Keratinocyte (primary cell): ENCODE results near the gene DYNC2I2. TPM values are rescaled to one million over a fixed set of nuclear protein-coding genes. Genes with fewer than 3 reads are reported as not detected.
"Not testable (repeated sequence)": the region's sequence is repeated elsewhere in the genome, so short reads cannot be mapped to it uniquely, and the experiment has no call there.

Source experiments
- DNase-seq: peaks from one replicate; pipeline ENCODE4 v3.0.0-alpha.2; 2011; ENCODE audit warnings: low read depth, missing footprints, low spot score
- FAIRE-seq: peaks from 2 replicates; lab custom pipeline; 2011; peaks lifted over from hg19 to GRCh38; lab: Jason Lieb, UNC
- H2AFZ ChIP-seq: 2 replicates; pipeline ENCODE4 v1.6.0; 2012; ENCODE audit warnings: low read length, control low read depth, inconsistent platforms; ENCODE audit not compliant: control insufficient read depth
- H3K27ac ChIP-seq: 2 replicates; pipeline ENCODE4 v1.5.1; 2011; ENCODE audit warnings: low read length; ENCODE audit not compliant: control insufficient read depth, insufficient read depth
- H3K27me3 ChIP-seq: 3 replicates; pipeline ENCODE4 v1.6.0; 2011; ENCODE audit warnings: low read length; ENCODE audit not compliant: control insufficient read depth, insufficient read depth; ENCODE audit errors: extremely low read depth
- H3K36me3 ChIP-seq, 2 experiments: 2 replicates in 1 of 2; 3 replicates in 1 of 2; pipeline ENCODE4 v1.5.1; 2011; ENCODE audit warnings: low read length in 2 of 2, mild to moderate bottlenecking in 1 of 2; ENCODE audit not compliant: control insufficient read depth in 2 of 2, insufficient read depth in 2 of 2; ENCODE audit errors: extremely low read depth in 1 of 2
- H3K4me1 ChIP-seq: 3 replicates; pipeline ENCODE4 v1.5.1; 2011; ENCODE audit warnings: low read length; ENCODE audit not compliant: control insufficient read depth, insufficient read depth; ENCODE audit errors: extremely low read depth
- H3K4me2 ChIP-seq: 3 replicates; pipeline ENCODE4 v1.6.0; 2011; ENCODE audit warnings: low read depth, low read length; ENCODE audit not compliant: control insufficient read depth, insufficient read depth; ENCODE audit errors: extremely low read depth
- H3K4me3 ChIP-seq, 3 experiments: fragments of 200-600 bp in 1 of 3; sonication (generic) in 1 of 3; 2 replicates in 2 of 3; 3 replicates in 1 of 3; pipeline ENCODE4 v1.5.1; 2011 to 2016; ENCODE audit warnings: low read length in 3 of 3, mild to moderate bottlenecking in 3 of 3, control low read depth in 2 of 3, inconsistent platforms in 1 of 3, low read depth in 1 of 3, mixed read lengths in 1 of 3, mixed run types in 1 of 3, moderate library complexity in 1 of 3; ENCODE audit not compliant: control insufficient read depth in 2 of 3, insufficient read depth in 2 of 3; ENCODE audit errors: extremely low read depth in 1 of 3
- H3K79me2 ChIP-seq: 2 replicates; pipeline ENCODE4 v1.6.0; 2012; ENCODE audit warnings: low read length; ENCODE audit not compliant: control insufficient read depth, insufficient read depth
- H3K9ac ChIP-seq: 3 replicates; pipeline ENCODE4 v1.6.0; 2011; ENCODE audit warnings: low read length; ENCODE audit not compliant: control insufficient read depth, insufficient read depth; ENCODE audit errors: extremely low read depth
- H3K9me1 ChIP-seq: 3 replicates; pipeline ENCODE4 v1.6.0; 2011; ENCODE audit warnings: low read length; ENCODE audit not compliant: control insufficient read depth, insufficient read depth; ENCODE audit errors: extremely low read depth
- H3K9me3 ChIP-seq: 2 replicates; pipeline ENCODE4 v1.5.1; 2012; ENCODE audit warnings: low read depth, low read length; ENCODE audit not compliant: control insufficient read depth
- H4K20me1 ChIP-seq: 3 replicates; pipeline ENCODE4 v1.6.0; 2011; ENCODE audit warnings: low read length; ENCODE audit not compliant: control insufficient read depth, insufficient read depth; ENCODE audit errors: extremely low read depth
- EZH2 ChIP-seq: IDR thresholded peaks from one replicate; pipeline ENCODE4 v1.6.1; 2012; ENCODE audit warnings: inconsistent platforms, mild to moderate bottlenecking, low read length, moderate library complexity
- dilution Hi-C: fragments of 300-500 bp; cut with MboI; formaldehyde crosslinking; loops from one replicate; pipeline ENCODE4 v1.7.0; 2020; ENCODE audit warnings: low sequenced_read_pairs; ENCODE audit not compliant: extremely low pct_ligation_motif_present
- polyA plus RNA-seq, 5 experiments: library from polyadenylated mRNA; depleted of rRNA in 3 of 5; stranded (reverse) in 3 of 5; stranded (forward) in 1 of 5; unstranded in 1 of 5; fragments of >200 nt; gene quantifications; 1 replicate in 1 of 5; 2 replicates in 3 of 5; 3 replicates in 1 of 5; pipeline versions ENCODE4 v1.2.1 to v1.2.3, GENCODE V29; 2011 to 2012; ENCODE audit warnings: missing spikeins in 2 of 5, low read depth in 1 of 5, low replicate concordance in 1 of 5
- TF ChIP-seq, protein P1 (sequence below), 3 experiments: IDR thresholded peaks in 1 of 3; conservative IDR thresholded peaks in 1 of 3; optimal IDR thresholded peaks in 1 of 3; 2 replicates in 2 of 3; 3 replicates in 1 of 3; pipeline versions ENCODE3 to v1.5.1; 2011; ENCODE audit warnings: low read length in 3 of 3, mild to moderate bottlenecking in 3 of 3, moderate library complexity in 2 of 3, control low read depth in 1 of 3, inconsistent platforms in 1 of 3; ENCODE audit not compliant: insufficient read depth in 2 of 3; ENCODE audit errors: extremely low read depth in 1 of 3

Gene DYNC2I2
- polyA plus RNA-seq, 1 donor (not counting 4 experiments of a cell fraction or from before 2014, with no cell fraction given), result 11.5 TPM

DNA sequence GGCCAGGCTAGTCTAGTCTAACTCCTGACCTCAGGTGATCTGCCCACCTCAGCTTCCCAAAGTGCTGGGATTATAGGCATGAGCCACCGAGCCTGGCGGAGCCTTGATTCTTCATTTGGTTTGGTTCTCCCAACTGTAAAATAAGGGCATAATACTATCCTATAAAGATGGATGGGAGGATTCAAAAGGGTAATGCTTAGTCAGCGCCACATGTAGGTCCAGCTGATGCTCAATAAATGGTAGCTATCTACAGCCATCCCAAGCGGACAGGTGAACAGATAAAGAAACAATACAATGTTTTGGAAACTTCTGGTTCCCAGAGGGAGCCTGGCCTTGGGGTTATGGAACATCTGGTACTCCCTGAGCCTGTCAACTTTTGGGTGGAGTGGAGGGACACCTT is 18.7 kb upstream of the DYNC2I2 start:
- FAIRE-seq, result no peak

DNA sequence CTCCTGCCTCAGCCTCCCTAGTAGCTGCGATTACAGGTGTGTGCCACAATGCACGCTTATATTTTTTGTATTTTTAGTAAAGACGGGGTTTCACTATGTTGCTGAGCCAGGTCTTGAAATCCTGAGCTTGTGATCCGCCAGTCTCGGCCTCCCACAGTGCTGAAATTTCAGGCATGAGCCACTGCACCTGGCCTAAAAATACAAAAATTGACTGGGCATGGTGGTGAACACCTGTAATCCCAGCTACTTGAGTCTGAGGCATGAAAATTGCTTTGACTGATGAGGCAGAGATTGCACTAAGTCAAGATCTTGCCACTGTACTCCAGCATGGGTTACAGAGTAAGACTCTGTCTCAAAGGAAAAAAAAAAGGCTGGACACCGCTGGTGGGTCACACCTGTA is 13.1 kb upstream of the DYNC2I2 start:
- TF ChIP-seq, protein P1, sequence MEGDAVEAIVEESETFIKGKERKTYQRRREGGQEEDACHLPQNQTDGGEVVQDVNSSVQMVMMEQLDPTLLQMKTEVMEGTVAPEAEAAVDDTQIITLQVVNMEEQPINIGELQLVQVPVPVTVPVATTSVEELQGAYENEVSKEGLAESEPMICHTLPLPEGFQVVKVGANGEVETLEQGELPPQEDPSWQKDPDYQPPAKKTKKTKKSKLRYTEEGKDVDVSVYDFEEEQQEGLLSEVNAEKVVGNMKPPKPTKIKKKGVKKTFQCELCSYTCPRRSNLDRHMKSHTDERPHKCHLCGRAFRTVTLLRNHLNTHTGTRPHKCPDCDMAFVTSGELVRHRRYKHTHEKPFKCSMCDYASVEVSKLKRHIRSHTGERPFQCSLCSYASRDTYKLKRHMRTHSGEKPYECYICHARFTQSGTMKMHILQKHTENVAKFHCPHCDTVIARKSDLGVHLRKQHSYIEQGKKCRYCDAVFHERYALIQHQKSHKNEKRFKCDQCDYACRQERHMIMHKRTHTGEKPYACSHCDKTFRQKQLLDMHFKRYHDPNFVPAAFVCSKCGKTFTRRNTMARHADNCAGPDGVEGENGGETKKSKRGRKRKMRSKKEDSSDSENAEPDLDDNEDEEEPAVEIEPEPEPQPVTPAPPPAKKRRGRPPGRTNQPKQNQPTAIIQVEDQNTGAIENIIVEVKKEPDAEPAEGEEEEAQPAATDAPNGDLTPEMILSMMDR (optimal IDR thresholded peaks at IDR 0.05 in 1 of 3, IDR thresholded peaks at IDR 0.05 in 1 of 3, conservative IDR thresholded peaks at IDR 0.05 in 1 of 3; ENCODE audit: extremely low read depth in 1 of 3, insufficient read depth in 2 of 3, low read length in 3 of 3), result no peak
- TF ChIP-seq EZH2, result no peak
- dilution Hi-C loops, result no loop called here

More for the DNA sequence above, 18.7 kb upstream of the DYNC2I2 start:
- DNase-seq, result no peak
- no peak overlapping the region for H3K4me2 ChIP-seq
- no peak overlapping the region for H3K4me3 ChIP-seq
- TF ChIP-seq, protein P1 (optimal IDR thresholded peaks at IDR 0.05 in 1 of 3, IDR thresholded peaks at IDR 0.05 in 1 of 3, conservative IDR thresholded peaks at IDR 0.05 in 1 of 3; ENCODE audit: extremely low read depth in 1 of 3, insufficient read depth in 2 of 3, low read length in 3 of 3), result no peak
- no peaks in the 10 kb centered on the region for H3K79me2 ChIP-seq
- H3K27me3 ChIP-seq, result no peaks in the 10 kb centered on the region
- no peak overlapping the region for H2AFZ ChIP-seq
- H3K4me1 ChIP-seq, result no peaks in the 10 kb centered on the region
- H3K9me3 ChIP-seq, result no peaks in the 10 kb centered on the region
- H3K9ac ChIP-seq, result no peak overlapping the region
- H3K27ac ChIP-seq, result no peak overlapping the region
- H4K20me1 ChIP-seq, result peaks cover 3% of the 10 kb centered on the region
- peaks cover 0 to 5% of the 10 kb centered on the region in 2 experiments for H3K36me3 ChIP-seq
- no peaks in the 10 kb centered on the region for H3K9me1 ChIP-seq
- dilution Hi-C loops, result no loop called here

DNA sequence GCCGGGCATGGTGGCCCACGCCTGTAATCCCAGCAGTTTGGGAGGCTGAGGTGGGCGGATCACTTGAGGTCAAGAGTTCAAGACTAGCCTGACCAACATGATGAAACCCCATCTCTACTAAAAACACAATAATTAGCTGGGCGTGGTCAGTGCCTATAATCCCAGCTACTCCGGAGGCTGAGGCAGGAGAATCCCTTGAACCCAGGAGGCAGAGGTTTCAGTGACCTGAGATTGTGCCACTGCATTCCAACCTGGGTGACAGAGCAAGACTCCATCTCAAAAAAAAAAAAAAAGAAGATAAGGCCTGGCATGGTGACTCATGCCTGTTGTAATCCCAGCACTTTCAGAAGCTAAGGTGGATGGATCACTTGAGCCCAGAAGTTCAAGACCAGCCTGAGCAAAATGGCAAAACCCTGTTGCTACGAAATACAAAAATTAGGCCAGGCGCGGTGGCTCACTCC is 9.9 kb upstream of the DYNC2I2 start:
- DNase-seq, H3K36me3 ChIP-seq, H3K4me2 ChIP-seq, H3K27ac ChIP-seq, H3K9me1 ChIP-seq, H3K4me3 ChIP-seq, FAIRE-seq, H3K4me1 ChIP-seq, H4K20me1 ChIP-seq, H3K9me3 ChIP-seq, H3K27me3 ChIP-seq, H3K9ac ChIP-seq, H2AFZ ChIP-seq, H3K79me2 ChIP-seq, dilution Hi-C loops: not testable (repeated sequence)

More for the DNA sequence above, 13.1 kb upstream of the DYNC2I2 start:
- Histone ChIP-seq H3K4me3 (no peak overlapping the region), H3K79me2 (no peaks in the 10 kb centered on the region), H3K9me1 (no peaks in the 10 kb centered on the region), H3K4me2 (no peak overlapping the region), H3K9ac (no peak overlapping the region), H2AFZ (no peak overlapping the region), H3K27me3 (no peaks in the 10 kb centered on the region), H3K9me3 (no peaks in the 10 kb centered on the region), H4K20me1 (no peaks in the 10 kb centered on the region), H3K4me1 (no peaks in the 10 kb centered on the region), H3K27ac (no peak overlapping the region), H3K36me3 (no peaks in the 10 kb centered on the region)
- DNase-seq, result no peak
- no peak for FAIRE-seq
